H9 (cell line): Measurements from ENCODE around the gene KRTAP20-4. TPM values are rescaled to one million over a fixed set of nuclear protein-coding genes. Genes with fewer than 3 reads are reported as not detected.

Experiments used
- DNase-seq: peaks from one replicate; pipeline ENCODE4 v3.0.0-alpha.2; 2017
- H2AFZ ChIP-seq: one replicate; pipeline ENCODE4 v1.6.1; 2013; ENCODE audit warnings: mild to moderate bottlenecking, low read length, control low read depth, moderate library complexity
- H2AK5ac ChIP-seq: 2 replicates; pipeline ENCODE4 v1.6.1; 2013; ENCODE audit warnings: low read length, control low read depth, mixed read lengths; ENCODE audit not compliant: insufficient read length
- H2BK120ac ChIP-seq: one replicate; pipeline ENCODE4 v1.6.1; 2013; ENCODE audit warnings: low read depth, mild to moderate bottlenecking, low read length, control low read depth, inconsistent platforms; ENCODE audit not compliant: poor library complexity, severe bottlenecking
- H2BK12ac ChIP-seq: 2 replicates; pipeline ENCODE4 v1.6.1; 2013; ENCODE audit warnings: low read length, control low read depth, mixed read lengths, low read depth; ENCODE audit not compliant: insufficient read length
- H2BK15ac ChIP-seq: 2 replicates; pipeline ENCODE4 v1.6.1; 2013; ENCODE audit warnings: low read depth, low read length, control low read depth
- H2BK20ac ChIP-seq: one replicate; pipeline ENCODE4 v1.6.1; 2013; ENCODE audit warnings: low read depth, mild to moderate bottlenecking, low read length, control low read depth, inconsistent platforms; ENCODE audit not compliant: poor library complexity, severe bottlenecking
- H2BK5ac ChIP-seq: 2 replicates; pipeline ENCODE4 v1.6.1; 2013; ENCODE audit warnings: low read length, control low read depth, mixed read lengths; ENCODE audit not compliant: insufficient read length
- H3K14ac ChIP-seq: 2 replicates; pipeline ENCODE4 v1.6.1; 2013; ENCODE audit warnings: low read length, control low read depth; ENCODE audit not compliant: insufficient read depth
- H3K18ac ChIP-seq: 2 replicates; pipeline ENCODE4 v1.6.1; 2013; ENCODE audit warnings: low read depth, mild to moderate bottlenecking, mixed read lengths, low read length, control low read depth; ENCODE audit not compliant: insufficient read length
- H3K23ac ChIP-seq: 2 replicates; pipeline ENCODE4 v1.6.1; 2013; ENCODE audit warnings: low read length, control low read depth, mixed read lengths, low read depth; ENCODE audit not compliant: insufficient read length
- H3K23me2 ChIP-seq: 2 replicates; pipeline ENCODE4 v1.6.1; 2013; ENCODE audit warnings: low read depth, mild to moderate bottlenecking, mixed read lengths, low read length, control low read depth; ENCODE audit not compliant: insufficient read length, poor library complexity, severe bottlenecking
- H3K27ac ChIP-seq: 2 replicates; pipeline ENCODE4 v1.5.1; 2013; ENCODE audit warnings: low read length, control low read depth, mixed read lengths, low read depth; ENCODE audit not compliant: insufficient read length
- H3K27me3 ChIP-seq: 2 replicates; pipeline ENCODE4 v1.6.1; 2013; ENCODE audit warnings: low read length, control low read depth, inconsistent platforms; ENCODE audit not compliant: insufficient read depth
- H3K4ac ChIP-seq: 2 replicates; pipeline ENCODE4 v1.6.1; 2013; ENCODE audit warnings: low read depth, mild to moderate bottlenecking, control low read depth, inconsistent platforms, low read length, moderate library complexity
- H3K4me1 ChIP-seq: 2 replicates; pipeline ENCODE4 v1.6.1; 2013; ENCODE audit warnings: low read length, control low read depth, inconsistent platforms; ENCODE audit not compliant: insufficient read depth
- H3K4me2 ChIP-seq: 2 replicates; pipeline ENCODE4 v1.6.1; 2013; ENCODE audit warnings: low read length, control low read depth, mixed read lengths; ENCODE audit not compliant: insufficient read length, insufficient read depth
- H3K56ac ChIP-seq: 2 replicates; pipeline ENCODE4 v1.6.1; 2013; ENCODE audit warnings: low read depth, mild to moderate bottlenecking, mixed read lengths, low read length, control low read depth; ENCODE audit not compliant: insufficient read length
- H3K79me1 ChIP-seq: 2 replicates; pipeline ENCODE4 v1.6.1; 2013; ENCODE audit warnings: low read depth, mild to moderate bottlenecking, moderate library complexity, low read length, control low read depth, inconsistent platforms; ENCODE audit not compliant: insufficient read depth, poor library complexity, severe bottlenecking
- H3K79me2 ChIP-seq: 2 replicates; pipeline ENCODE4 v1.6.1; 2013; ENCODE audit warnings: low read length, control low read depth, inconsistent platforms; ENCODE audit not compliant: insufficient read depth
- H3K9ac ChIP-seq: 2 replicates; pipeline ENCODE4 v1.6.1; 2013; ENCODE audit warnings: low read length, control low read depth, mixed read lengths; ENCODE audit not compliant: insufficient read length; ENCODE audit errors: extremely low read depth
- H3K9me3 ChIP-seq: one replicate; pipeline ENCODE4 v1.6.1; 2013; ENCODE audit warnings: low read depth, low read length, inconsistent platforms; ENCODE audit not compliant: control insufficient read depth
- H3T11ph ChIP-seq: one replicate; pipeline ENCODE4 v1.6.1; 2013; ENCODE audit warnings: mild to moderate bottlenecking, low read length, control low read depth, inconsistent platforms
- H4K20me1 ChIP-seq: one replicate; pipeline ENCODE4 v1.6.1; 2013; ENCODE audit not compliant: control insufficient read depth, insufficient read length, insufficient read depth
- H4K5ac ChIP-seq: 2 replicates; pipeline ENCODE4 v1.6.1; 2013; ENCODE audit warnings: low read depth, mild to moderate bottlenecking, mixed read lengths, low read length, control low read depth; ENCODE audit not compliant: insufficient read length
- H4K8ac ChIP-seq: replicated peaks from 2 replicates; pipeline ENCODE4 v1.6.1; 2013; ENCODE audit warnings: low read length, control low read depth, mixed read lengths, low read depth; ENCODE audit not compliant: insufficient read length
- H4K91ac ChIP-seq: 2 replicates; pipeline ENCODE4 v1.6.1; 2013; ENCODE audit warnings: low read depth, mild to moderate bottlenecking, moderate library complexity, mixed read lengths, low read length, control low read depth; ENCODE audit not compliant: insufficient read length
- H3K27ac Mint-ChIP-seq, 3 experiments: 2 replicates in 2 of 3; 3 replicates in 1 of 3; pipeline ENCODE4 v1.8.0; 2020 to 2021; ENCODE audit warnings: mixed read lengths in 3 of 3, mild to moderate bottlenecking in 1 of 3, moderate library complexity in 1 of 3
- H3K27me3 Mint-ChIP-seq: 2 replicates; pipeline ENCODE4 v1.8.0; 2021; ENCODE audit warnings: low read depth, mild to moderate bottlenecking, moderate library complexity, mixed read lengths
- H3K36me3 Mint-ChIP-seq, 3 experiments: 2 replicates in 2 of 3; 3 replicates in 1 of 3; pipeline ENCODE4 v1.8.0; 2020 to 2021; ENCODE audit warnings: low read depth in 3 of 3, mixed read lengths in 3 of 3; ENCODE audit not compliant: insufficient read depth in 1 of 3
- H3K4me1 Mint-ChIP-seq, 2 experiments: 2 replicates each; pipeline ENCODE4 v1.8.0; 2020; ENCODE audit warnings: mixed read lengths in 2 of 2
- H3K4me3 Mint-ChIP-seq, 2 experiments: 2 replicates in 1 of 2; 3 replicates in 1 of 2; pipeline ENCODE4 v1.8.0; 2020 to 2021; ENCODE audit warnings: mild to moderate bottlenecking in 2 of 2, mixed read lengths in 2 of 2, moderate library complexity in 1 of 2
- H3K9me3 Mint-ChIP-seq, 2 experiments: 2 replicates in 1 of 2; 3 replicates in 1 of 2; pipeline ENCODE4 v1.8.0; 2020; ENCODE audit warnings: mild to moderate bottlenecking in 2 of 2, mixed read lengths in 2 of 2, moderate library complexity in 1 of 2
- CTCF ChIP-seq: fragments of 200-600 bp; sonication (generic); conservative IDR thresholded peaks from 3 replicates; pipeline ENCODE4 v1.8.0; 2021; ENCODE audit warnings: antibody characterized with exemption, mild to moderate bottlenecking
- WGBS: extraction: QIAGEN DNeasy Blood & Tissue Kit; methylation state at CpG from one replicate; pipeline ENCODE4 v1.1.7; 2013; ENCODE audit warnings: missing lambda C conversion rate, low lambda C conversion rate, mixed read lengths; ENCODE audit not compliant: insufficient read length; ENCODE audit errors: extremely low coverage; 5-methylcytosine and 5-hydroxymethylcytosine counted together
- total RNA-seq: library from RNA; stranded (reverse); gene quantifications from 2 replicates; pipeline ENCODE4 v1.2.1, GENCODE V29; 2021

Gene KRTAP20-4
- total RNA-seq, 1 experiment from 2014 or later: not detected

- no peak overlapping the region for H3K9ac ChIP-seq
- H3K14ac ChIP-seq: no peak overlapping the region
- H3K27ac Mint-ChIP-seq: no peak overlapping the region
- no peak overlapping the region for H2BK12ac ChIP-seq
- no peak overlapping the region for H2BK120ac ChIP-seq
- no peak overlapping the region for H3K4me3 Mint-ChIP-seq
- no peak overlapping the region for H3K4me2 ChIP-seq
- H3K79me2 ChIP-seq: no peaks in the 10 kb centered on the region
- no peak overlapping the region for H4K8ac ChIP-seq
- no peak overlapping the region for H3K18ac ChIP-seq
- no peak overlapping the region for H2AK5ac ChIP-seq
- no peaks in the 10 kb centered on the region for H4K20me1 ChIP-seq
- H4K91ac ChIP-seq: no peak overlapping the region
- H3K23ac ChIP-seq: no peak overlapping the region
- H3K4me1 ChIP-seq: 0 out of 2 replicates have a peak, but pooled peaks cover 3% of the 10 kb centered on the region
- H3T11ph ChIP-seq: no peak overlapping the region
- H2AFZ ChIP-seq: no peak overlapping the region
- no peak overlapping the region for H3K27ac ChIP-seq
- H3K27me3 Mint-ChIP-seq: peaks cover 2% of the 10 kb centered on the region
- H3K56ac ChIP-seq: no peak overlapping the region
- no peak overlapping the region for H2BK20ac ChIP-seq
- no peaks in the 10 kb centered on the region for H3K9me3 ChIP-seq
- no peak overlapping the region for H4K5ac ChIP-seq
- peaks cover 6 to 19% (median 16%) of the 10 kb centered on the region in 3 experiments for H3K36me3 Mint-ChIP-seq
- no peak for DNase-seq
- H3K23me2 ChIP-seq: no peaks in the 10 kb centered on the region
- no CpG with 5 or more reads among the region's 3 CpGs for WGBS
- no peak overlapping the region for H2BK5ac ChIP-seq
- H3K4me1 Mint-ChIP-seq: no peaks in the 10 kb centered on the region
- H3K27me3 ChIP-seq: no peaks in the 10 kb centered on the region
- no peak for TF ChIP-seq CTCF
- H3K79me1 ChIP-seq: no peaks in the 10 kb centered on the region
- peaks cover 13 to 38% of the 10 kb centered on the region in 2 experiments for H3K9me3 Mint-ChIP-seq
- no peak overlapping the region for H3K4ac ChIP-seq
- no peak overlapping the region for H2BK15ac ChIP-seq
These were observed 2.9 kb downstream of the KRTAP20-4 start for GRCh38 chr21:30623362-30623761.
